ENCODE measurements around the gene GSE1. TPM values are rescaled to one million over a fixed set of nuclear protein-coding genes. Genes with fewer than 3 reads are reported as not detected.

GSE1 gene
- total RNA-seq, 1 donor from 2014 or later: 120 TPM

DNA sequence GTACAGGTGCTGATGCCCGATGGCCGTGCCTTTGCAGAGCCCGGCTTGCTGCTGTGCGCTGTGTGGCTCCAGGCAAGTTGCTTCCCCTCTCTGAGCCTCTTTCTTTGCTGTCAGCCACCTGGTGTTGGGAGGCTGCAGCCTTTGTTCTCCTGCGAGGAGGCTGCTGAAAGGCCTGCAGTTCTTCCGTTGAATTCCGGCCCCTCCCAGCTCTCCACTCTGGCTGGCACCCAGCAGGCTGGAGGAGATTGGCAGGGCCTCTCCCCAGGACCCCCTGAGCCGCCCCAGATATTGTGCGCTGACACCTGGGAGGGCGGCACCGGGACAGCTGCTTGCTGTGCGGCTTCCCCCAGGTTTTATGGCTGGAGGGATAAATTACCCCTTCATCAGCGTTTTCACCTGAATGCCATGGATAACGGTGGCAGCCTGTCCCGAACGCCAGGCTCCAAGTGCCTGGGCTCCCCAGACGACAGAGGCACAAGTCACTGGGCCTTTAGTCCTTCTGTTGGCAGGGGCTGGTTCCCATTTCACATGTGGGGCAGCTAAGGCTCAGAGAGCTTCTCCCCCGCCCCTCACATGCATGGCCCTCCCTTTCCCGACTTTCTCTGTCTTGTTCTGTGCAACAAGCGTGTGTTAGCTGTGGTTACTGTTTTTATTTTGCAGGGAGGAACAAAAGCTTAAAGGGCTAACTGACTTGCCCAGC lies 35.1 kb upstream of the GSE1 start:
- DNase-seq (ENCODE audit: low spot score in 2 of 2): no peak
- Histone ChIP-seq H3K27ac (no peak overlapping the region), H3K9me3 (no peaks in the 10 kb centered on the region), H3K36me3 (no peaks in the 10 kb centered on the region), H3K27me3 (no peaks in the 10 kb centered on the region), H3K4me1 (peaks cover 13 to 20% of the 10 kb centered on the region in 2 donors), H3K4me3 (no peak overlapping the region)
- intact Hi-C loops (cut with DNase I): no loop called here
- TF ChIP-seq CTCF (IDR thresholded peaks at IDR 0.05): no peak

DNA sequence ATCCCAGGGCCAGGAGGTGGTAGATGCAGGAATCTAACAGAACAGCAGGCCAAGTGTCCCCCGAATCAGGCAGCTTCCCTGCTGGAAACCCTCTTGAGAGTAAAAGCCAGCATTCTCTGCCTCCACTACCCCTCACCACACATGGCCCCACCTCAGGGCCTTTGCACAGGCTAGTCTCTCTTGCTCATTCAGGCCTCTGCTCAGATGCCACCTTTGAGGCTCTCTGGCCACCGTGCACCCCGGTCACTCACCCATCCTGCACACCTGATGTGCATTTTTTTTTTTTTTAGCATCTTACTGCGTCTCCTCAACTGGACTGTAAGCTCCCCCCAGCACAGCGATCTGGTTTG lies 34.5 kb upstream of the GSE1 start:
- Histone ChIP-seq H3K4me3 (no peak overlapping the region), H3K9me3 (no peaks in the 10 kb centered on the region), H3K27me3 (no peaks in the 10 kb centered on the region), H3K27ac (no peak overlapping the region), H3K4me1 (peaks cover 13 to 20% of the 10 kb centered on the region in 2 donors), H3K36me3 (no peaks in the 10 kb centered on the region)
- DNase-seq (ENCODE audit: low spot score in 2 of 2): no peak
- intact Hi-C loops (cut with DNase I): no loop called here
- TF ChIP-seq CTCF (IDR thresholded peaks at IDR 0.05): no peak

GRCh38 chr16:85579191-85579590 lies 33.9 kb upstream of the GSE1 start:
- H3K27ac ChIP-seq: no peak overlapping the region
- no peaks in the 10 kb centered on the region for H3K27me3 ChIP-seq
- intact Hi-C loops (cut with DNase I): no loop called here
- peaks cover 8 to 13% of the 10 kb centered on the region in 2 donors for H3K4me1 ChIP-seq
- no peak for DNase-seq (ENCODE audit: low spot score in 2 of 2)
- H3K36me3 ChIP-seq: no peaks in the 10 kb centered on the region
- no peaks in the 10 kb centered on the region for H3K9me3 ChIP-seq
- no peak for TF ChIP-seq CTCF (IDR thresholded peaks at IDR 0.05)
- H3K4me3 ChIP-seq: no peak overlapping the region

DNA sequence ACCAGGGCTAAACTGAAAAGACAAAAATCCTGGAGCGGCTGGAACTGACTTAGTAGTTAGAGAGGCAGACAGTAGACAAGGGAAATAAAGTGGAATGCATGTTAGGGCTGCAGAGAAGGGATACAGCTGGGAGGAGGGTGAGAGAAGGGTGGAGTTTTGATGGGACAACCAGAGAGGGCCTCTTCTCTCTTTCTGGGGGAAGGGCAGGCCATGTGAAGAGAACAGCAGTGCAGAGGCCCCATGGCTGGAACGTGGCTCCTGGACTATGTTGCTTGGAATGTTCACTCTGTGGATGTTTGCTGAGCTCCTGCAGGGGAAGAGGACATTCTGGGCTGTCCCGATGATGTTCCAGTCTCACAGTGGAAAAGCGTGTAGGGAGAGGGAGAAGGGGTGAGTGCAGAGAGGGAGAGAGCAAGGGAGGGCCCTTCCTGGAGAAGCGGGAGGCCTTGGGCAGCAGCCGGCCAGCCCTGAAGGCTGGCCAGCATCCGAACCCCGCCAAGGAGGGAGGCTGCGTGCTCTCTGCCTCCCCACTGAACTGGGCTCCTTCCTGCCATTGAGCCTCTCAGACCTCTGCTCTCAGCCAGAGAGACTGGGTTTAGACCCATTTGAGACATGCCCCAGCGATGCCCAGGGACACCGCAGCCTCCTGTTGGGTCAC lies 33.1 kb upstream of the GSE1 start:
- H3K9me3 ChIP-seq: no peaks in the 10 kb centered on the region
- no peak for DNase-seq (ENCODE audit: low spot score in 2 of 2)
- no peak for TF ChIP-seq CTCF (IDR thresholded peaks at IDR 0.05)
- no peak overlapping the region for H3K27ac ChIP-seq
- intact Hi-C loops (cut with DNase I): no loop called here
- H3K27me3 ChIP-seq: no peaks in the 10 kb centered on the region
- no peaks in the 10 kb centered on the region for H3K36me3 ChIP-seq
- H3K4me3 ChIP-seq: no peak overlapping the region
- peaks cover under 1 to 5% of the 10 kb centered on the region in 2 donors for H3K4me1 ChIP-seq

DNA sequence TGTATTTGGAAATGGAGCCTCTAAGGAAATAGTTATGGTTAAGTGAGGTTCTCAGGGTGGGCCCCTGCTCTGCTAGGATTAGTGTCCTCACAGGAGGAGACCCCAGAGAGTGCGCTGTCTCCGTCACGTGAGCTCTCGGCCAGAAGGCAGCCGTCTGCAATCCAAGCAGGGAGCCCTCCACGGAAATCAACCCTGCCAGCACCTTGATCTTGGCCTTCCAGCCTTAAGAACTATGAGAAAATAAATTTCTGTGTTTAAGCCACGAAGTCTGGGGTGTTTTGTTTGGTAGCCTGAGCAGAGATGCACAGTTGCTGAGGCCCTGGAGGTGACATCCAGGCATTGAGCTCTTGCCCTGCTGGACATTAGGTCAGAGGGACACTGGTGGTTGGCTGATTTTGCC lies 32.4 kb upstream of the GSE1 start:
- Histone ChIP-seq H3K27me3 (no peaks in the 10 kb centered on the region), H3K4me1 (no peaks in the 10 kb centered on the region), H3K9me3 (no peaks in the 10 kb centered on the region), H3K4me3 (no peak overlapping the region), H3K27ac (no peak overlapping the region), H3K36me3 (no peaks in the 10 kb centered on the region)
- intact Hi-C loops (cut with DNase I): no loop called here
- DNase-seq (ENCODE audit: low spot score in 2 of 2): no peak
- TF ChIP-seq CTCF (IDR thresholded peaks at IDR 0.05): no peak

Measured in ascending aorta (tissue), 2 donors.